Stimulated activated effector memory CD8-positive, alpha-beta T cell treated with anti-CD3 and anti-CD28 coated beads, Interleukin-12 subunit alpha, Interleukin-12 subunit beta, amount 100 ng/mL, for 72 hours (primary cell): ENCODE results near the gene LHFPL5.
A peak's percentile ranks its signal among the peaks of the same experiment; 100 is the strongest.

Experiments used
- ATAC-seq: fragments of 150-1000 bp; cut with Tn5 transposase; 2 replicates; pipeline ENCODE4 v1.10.0; 2021
- DNase-seq, 2 donors: peaks; one replicate each; pipeline ENCODE4 v3.0.0; 2021 to 2022; ENCODE audit warnings: low spot score in 2 of 2
- H3K27ac Mint-ChIP-seq: one replicate; pipeline ENCODE4 v1.8.0; 2022; ENCODE audit warnings: mild to moderate bottlenecking, mixed read lengths
- H3K36me3 Mint-ChIP-seq: one replicate; pipeline ENCODE4 v1.8.0; 2022; ENCODE audit warnings: mild to moderate bottlenecking, mixed read lengths
- H3K4me1 Mint-ChIP-seq: one replicate; pipeline ENCODE4 v1.8.0; 2022; ENCODE audit warnings: mixed read lengths
- H3K4me3 Mint-ChIP-seq: one replicate; pipeline ENCODE4 v1.8.0; 2022; ENCODE audit warnings: mild to moderate bottlenecking, mixed read lengths
- H3K9me3 Mint-ChIP-seq: one replicate; pipeline ENCODE4 v1.8.0; 2022; ENCODE audit warnings: mixed read lengths

LHFPL5 gene

GRCh38 chr6:35804996-35805736, at the start of gene LHFPL5:
LHFPL5 (plus strand) TSS chr6:35805352; CDS start chr6:35805671, 319 bp downstream.
- ATAC-seq (peak; percentile 67), DNase-seq (peak; percentile 50 to 68)
- Mint-ChIP-seq H3K4me3 (no peak within 1 kb of the TSS), H3K4me1 (peaks cover 7% of the 10 kb centered on the region), H3K9me3 (no peaks in the 10 kb centered on the region), H3K27ac (no peak within 1 kb of the TSS), H3K36me3 (no peaks in the 10 kb centered on the region)

GRCh38 chr6:35757456-35758123, 47.6 kb upstream of the LHFPL5 start:
- DNase-seq = no peak
- Mint-ChIP-seq H3K27ac (no peak overlapping the region), H3K4me3 (no peak overlapping the region), H3K9me3 (no peaks in the 10 kb centered on the region), H3K4me1 (peaks cover 8% of the 10 kb centered on the region), H3K36me3 (no peaks in the 10 kb centered on the region)
- ATAC-seq = peak; percentile 48

DNA sequence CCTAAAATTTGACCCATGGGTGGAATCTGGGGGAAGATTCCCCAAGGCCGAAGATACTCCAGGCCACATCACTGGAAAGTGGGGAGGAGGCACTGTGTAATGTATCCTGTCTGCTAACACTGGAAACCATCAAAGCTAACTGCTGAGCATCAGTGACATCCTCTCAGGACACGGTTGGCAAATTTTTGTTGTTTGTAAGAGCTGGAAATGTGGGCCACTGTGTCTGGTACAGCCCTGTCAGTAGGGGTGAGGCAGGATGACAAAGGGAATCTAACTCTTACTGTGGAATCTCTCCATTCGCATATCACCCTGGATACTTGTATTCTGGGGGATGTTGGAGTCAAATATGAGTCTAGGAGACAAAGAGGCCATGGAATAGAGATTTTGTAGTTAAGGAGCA, 45.7 kb upstream of the LHFPL5 start:
- DNase-seq (no peak), ATAC-seq (no peak)
- H3K4me3 Mint-ChIP-seq = no peak overlapping the region
- no peaks in the 10 kb centered on the region for H3K36me3 Mint-ChIP-seq
- no peak overlapping the region for H3K27ac Mint-ChIP-seq
- H3K4me1 Mint-ChIP-seq = peaks cover 21% of the 10 kb centered on the region
- no peaks in the 10 kb centered on the region for H3K9me3 Mint-ChIP-seq

DNA sequence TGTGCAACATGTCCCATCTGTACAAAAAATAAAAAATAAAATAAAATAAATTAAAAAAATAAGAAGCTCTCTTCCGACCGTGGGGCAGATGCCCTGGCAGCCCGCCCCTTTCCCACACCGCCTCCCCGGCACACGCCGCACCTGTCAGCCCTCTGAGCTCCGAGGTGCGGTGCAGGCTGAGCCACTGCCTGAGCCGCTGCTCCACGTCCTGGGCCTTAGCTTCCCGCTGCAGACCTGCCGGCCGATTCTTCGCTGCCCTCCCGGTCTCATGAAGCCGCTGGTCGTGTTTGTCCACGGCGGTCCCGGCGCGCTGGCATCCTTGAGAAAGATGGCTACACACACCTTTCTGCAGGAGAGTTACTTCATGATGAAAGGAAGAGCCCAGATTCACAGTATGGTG, 39.4 kb upstream of the LHFPL5 start:
- Mint-ChIP-seq H3K27ac (no peak overlapping the region), H3K4me3 (no peak overlapping the region), H3K4me1 (peaks cover 14% of the 10 kb centered on the region), H3K9me3 (no peaks in the 10 kb centered on the region), H3K36me3 (no peaks in the 10 kb centered on the region)
- no peak for ATAC-seq
- DNase-seq = no peak

DNA sequence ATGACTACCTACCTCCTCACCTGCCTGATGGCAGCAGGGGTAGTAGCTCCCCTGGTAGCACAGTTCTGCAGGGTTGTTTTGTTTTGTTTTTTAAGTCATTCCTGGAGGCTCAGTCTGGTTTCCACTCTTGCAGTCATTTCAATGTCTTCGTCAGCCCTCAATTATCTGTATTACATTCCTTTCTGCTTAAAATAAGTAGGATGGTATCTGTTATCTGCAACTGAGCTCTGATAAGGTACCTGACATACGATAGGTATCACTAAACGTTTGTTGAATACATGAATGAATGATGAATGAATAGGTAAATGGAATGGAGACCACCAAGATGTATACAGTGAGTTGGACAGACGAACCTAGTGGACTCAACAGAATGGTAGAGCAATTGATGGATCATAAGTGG, 35.9 kb upstream of the LHFPL5 start:
- no peaks in the 10 kb centered on the region for H3K9me3 Mint-ChIP-seq
- H3K4me1 Mint-ChIP-seq = peaks cover 3% of the 10 kb centered on the region
- no peaks in the 10 kb centered on the region for H3K36me3 Mint-ChIP-seq
- no peak overlapping the region for H3K27ac Mint-ChIP-seq
- no peak for DNase-seq
- H3K4me3 Mint-ChIP-seq = no peak overlapping the region
- no peak for ATAC-seq

- peak; percentile 13 for ATAC-seq
- no peaks in the 10 kb centered on the region for H3K36me3 Mint-ChIP-seq
- H3K9me3 Mint-ChIP-seq = no peaks in the 10 kb centered on the region
- H3K4me3 Mint-ChIP-seq = no peak overlapping the region
- H3K4me1 Mint-ChIP-seq = no peaks in the 10 kb centered on the region
- no peak for DNase-seq
- H3K27ac Mint-ChIP-seq = no peak overlapping the region
Observed at GRCh38 chr6:35771343-35771627, 33.9 kb upstream of the LHFPL5 start.

GRCh38 chr6:35774116-35774794, 30.9 kb upstream of the LHFPL5 start:
- ATAC-seq (no peak), DNase-seq (no peak)
- Mint-ChIP-seq H3K4me3 (no peak overlapping the region), H3K27ac (no peak overlapping the region), H3K9me3 (no peaks in the 10 kb centered on the region), H3K4me1 (peaks cover 12% of the 10 kb centered on the region), H3K36me3 (no peaks in the 10 kb centered on the region)

- Mint-ChIP-seq H3K4me1 (peaks cover 12% of the 10 kb centered on the region), H3K9me3 (no peaks in the 10 kb centered on the region), H3K36me3 (no peaks in the 10 kb centered on the region), H3K4me3 (no peak overlapping the region), H3K27ac (no peak overlapping the region)
- no peak for DNase-seq
- no peak for ATAC-seq
Observed at GRCh38 chr6:35775031-35775430, 30.1 kb upstream of the LHFPL5 start.

GRCh38 chr6:35776364-35777215, 28.6 kb upstream of the LHFPL5 start, which contains the start of gene CLPSL2:
CLPSL2 (plus strand) TSS chr6:35776598; CDS start chr6:35776619, 21 bp downstream.
- Mint-ChIP-seq H3K4me1 (peaks cover 12% of the 10 kb centered on the region), H3K9me3 (no peaks in the 10 kb centered on the region), H3K4me3 (peak within 1 kb of the TSS; percentile 43), H3K27ac (no peak within 1 kb of the TSS), H3K36me3 (no peaks in the 10 kb centered on the region)
- DNase-seq = no peak
- peak; percentile 32 for ATAC-seq

- H3K27ac Mint-ChIP-seq = no peak overlapping the region
- H3K4me3 Mint-ChIP-seq = peak overlapping the region; percentile 43
- DNase-seq (no peak), ATAC-seq (no peak)
- H3K36me3 Mint-ChIP-seq = no peaks in the 10 kb centered on the region
- H3K9me3 Mint-ChIP-seq = no peaks in the 10 kb centered on the region
- H3K4me1 Mint-ChIP-seq = peaks cover 12% of the 10 kb centered on the region
Observed at GRCh38 chr6:35777356-35778102, 27.6 kb upstream of the LHFPL5 start.

DNA sequence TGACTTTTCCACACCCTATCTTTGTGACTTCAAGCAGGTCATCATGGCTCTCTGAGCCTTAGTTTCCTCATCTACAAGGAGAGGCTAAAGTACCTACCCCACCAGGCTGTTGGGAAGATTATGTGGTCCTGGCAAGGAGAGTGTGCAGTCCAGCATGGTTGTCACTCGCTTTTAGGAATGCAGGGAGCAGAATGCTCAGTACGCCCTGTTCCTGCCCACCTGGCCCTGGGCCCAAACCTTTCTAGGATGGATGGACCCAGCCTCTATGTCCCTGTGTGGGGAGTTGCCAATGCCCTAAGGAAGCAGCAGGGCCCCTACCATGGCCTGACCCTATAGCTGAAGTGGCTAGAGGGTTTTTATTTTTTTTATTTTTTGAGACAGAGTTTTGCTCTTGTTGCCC, 26.7 kb upstream of the LHFPL5 start:
- H3K36me3 Mint-ChIP-seq = no peaks in the 10 kb centered on the region
- H3K4me1 Mint-ChIP-seq = peaks cover 12% of the 10 kb centered on the region
- no peaks in the 10 kb centered on the region for H3K9me3 Mint-ChIP-seq
- no peak overlapping the region for H3K27ac Mint-ChIP-seq
- no peak for DNase-seq
- H3K4me3 Mint-ChIP-seq = no peak overlapping the region
- no peak for ATAC-seq

DNA sequence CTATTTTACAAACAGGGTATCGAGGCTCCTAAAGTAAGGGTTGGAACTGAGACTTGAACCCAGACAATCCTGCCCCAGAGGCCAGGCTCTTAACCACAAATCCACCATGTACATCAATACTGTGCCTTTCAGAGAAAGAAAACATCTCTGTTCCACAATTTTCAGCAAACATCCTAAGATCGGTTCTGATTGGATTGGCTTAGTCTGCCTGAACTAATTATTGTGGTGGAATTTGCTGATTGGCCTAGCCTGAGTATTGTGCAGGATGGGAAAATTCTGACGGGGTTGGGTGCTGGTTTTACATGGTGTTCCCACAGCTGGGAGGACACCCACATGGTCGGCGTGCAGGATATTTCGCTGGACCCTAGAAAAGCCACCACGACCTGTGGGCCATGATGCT, 24.4 kb upstream of the LHFPL5 start, which contains the start of gene CLPSL1:
CLPSL1 (plus strand) TSS at position 301 of the 400 bp plus-strand sequence; CDS start at position 393, 92 bp downstream.
- H3K36me3 Mint-ChIP-seq = no peaks in the 10 kb centered on the region
- peaks cover 12% of the 10 kb centered on the region for H3K4me1 Mint-ChIP-seq
- no peak for ATAC-seq
- no peak within 1 kb of the TSS for H3K4me3 Mint-ChIP-seq
- no peak for DNase-seq
- H3K9me3 Mint-ChIP-seq = no peaks in the 10 kb centered on the region
- H3K27ac Mint-ChIP-seq = no peak within 1 kb of the TSS

GRCh38 chr6:35781290-35781689, 23.9 kb upstream of the LHFPL5 start:
- peaks cover 12% of the 10 kb centered on the region for H3K4me1 Mint-ChIP-seq
- no peaks in the 10 kb centered on the region for H3K36me3 Mint-ChIP-seq
- no peak overlapping the region for H3K4me3 Mint-ChIP-seq
- ATAC-seq = no peak
- no peak overlapping the region for H3K27ac Mint-ChIP-seq
- DNase-seq = no peak
- no peaks in the 10 kb centered on the region for H3K9me3 Mint-ChIP-seq

GRCh38 chr6:35782424-35782823, 22.7 kb upstream of the LHFPL5 start:
- Mint-ChIP-seq H3K9me3 (no peaks in the 10 kb centered on the region), H3K36me3 (no peaks in the 10 kb centered on the region), H3K27ac (no peak overlapping the region), H3K4me1 (peaks cover 4% of the 10 kb centered on the region), H3K4me3 (no peak overlapping the region)
- no peak for DNase-seq
- no peak for ATAC-seq
